Measurements from ENCODE around the gene GHR.

GHR gene

DNA sequence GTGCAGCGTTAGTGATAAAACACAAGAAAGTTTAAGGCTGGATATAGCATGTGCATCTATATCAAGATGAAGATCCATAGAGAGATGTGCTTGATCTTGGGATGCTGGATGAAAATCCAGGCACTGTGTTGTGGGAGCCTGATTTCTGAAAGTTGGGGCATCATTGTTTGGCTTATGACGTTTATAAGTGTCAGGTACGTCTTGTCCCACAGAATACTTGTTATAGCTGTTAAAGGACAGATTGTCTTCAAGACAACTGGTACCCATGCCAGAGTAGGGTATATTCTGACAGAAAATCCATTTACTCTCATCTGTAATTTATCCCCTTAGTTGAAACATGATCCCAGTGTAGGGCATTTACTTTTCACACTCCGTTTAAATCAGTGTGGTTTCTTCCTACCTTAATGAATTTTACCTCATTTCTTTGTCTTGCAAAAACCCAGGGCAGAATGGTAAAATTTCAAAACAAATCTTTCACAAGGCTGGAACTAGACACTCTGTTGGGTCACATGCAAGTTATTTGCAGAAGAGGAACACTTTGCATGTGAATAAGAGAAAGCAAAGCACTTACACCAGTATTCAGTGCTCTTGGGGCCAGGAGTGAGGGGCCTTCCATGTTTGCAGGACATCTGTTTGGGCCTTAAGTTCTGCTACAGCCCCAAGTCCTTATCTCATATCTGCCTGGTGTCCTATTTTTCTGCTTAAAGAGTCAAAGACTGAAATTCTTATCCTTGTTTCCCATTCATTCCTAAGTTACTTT, 73.3 kb downstream of the GHR start:
- no peaks in the 10 kb centered on the region for H3K9me3 ChIP-seq (ENCODE audit: low read depth, low read length)

DNA sequence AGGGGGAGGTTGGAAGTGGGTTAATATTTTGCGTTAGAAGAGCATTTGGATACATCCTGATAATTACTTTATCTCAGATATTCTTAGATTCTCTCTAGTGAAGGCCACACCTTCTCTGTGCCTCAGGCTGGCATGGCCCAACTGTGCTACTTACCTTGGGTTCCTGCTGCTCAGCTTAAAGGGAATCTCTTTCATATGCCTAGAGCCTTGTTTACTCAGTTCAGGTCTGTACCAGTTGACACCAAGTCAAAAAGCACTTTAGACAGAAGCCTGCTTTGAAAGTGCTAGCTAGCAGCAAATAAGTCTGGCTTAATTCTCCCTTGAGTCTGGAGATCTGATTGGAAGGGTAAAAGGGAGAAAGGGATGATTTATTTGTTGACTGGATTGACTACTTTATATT, 74.8 kb downstream of the GHR start:
- Histone ChIP-seq H3K9me3 (ENCODE audit: low read depth, low read length) (no peaks in the 10 kb centered on the region), H3K9ac (ENCODE audit: insufficient read length) (no peak overlapping the region), H3K27ac (no peak overlapping the region), H3K36me3 (ENCODE audit: insufficient read depth, low read length) (no peaks in the 10 kb centered on the region), H3K4me3 (no peak overlapping the region)
- no peak for TF ChIP-seq EZH2 (IDR thresholded peaks at IDR 0.05)
- TF ChIP-seq POLR2AphosphoS5 (IDR thresholded peaks at IDR 0.05; ENCODE audit: borderline replicate concordance, low read depth, low read length): no peak
- TF ChIP-seq FOXP2 (optimal IDR thresholded peaks at IDR 0.05; ENCODE audit: control extremely low read depth, extremely low read length, insufficient read depth): no peak
- no peak for DNase-seq (ENCODE audit: low read depth, low spot score)

More for the DNA sequence above, 73.3 kb downstream of the GHR start:
- H3K27ac ChIP-seq: no peak overlapping the region
- no peak overlapping the region for H3K4me3 ChIP-seq
- H3K9ac ChIP-seq (ENCODE audit: insufficient read length): no peak overlapping the region
- no peaks in the 10 kb centered on the region for H3K36me3 ChIP-seq (ENCODE audit: insufficient read depth, low read length)
- TF ChIP-seq EZH2 (IDR thresholded peaks at IDR 0.05) (no peak), POLR2AphosphoS5 (IDR thresholded peaks at IDR 0.05; ENCODE audit: borderline replicate concordance, low read depth, low read length) (no peak), FOXP2 (optimal IDR thresholded peaks at IDR 0.05; ENCODE audit: control extremely low read depth, extremely low read length, insufficient read depth) (no peak)
- DNase-seq (ENCODE audit: low read depth, low spot score): no peak

DNA sequence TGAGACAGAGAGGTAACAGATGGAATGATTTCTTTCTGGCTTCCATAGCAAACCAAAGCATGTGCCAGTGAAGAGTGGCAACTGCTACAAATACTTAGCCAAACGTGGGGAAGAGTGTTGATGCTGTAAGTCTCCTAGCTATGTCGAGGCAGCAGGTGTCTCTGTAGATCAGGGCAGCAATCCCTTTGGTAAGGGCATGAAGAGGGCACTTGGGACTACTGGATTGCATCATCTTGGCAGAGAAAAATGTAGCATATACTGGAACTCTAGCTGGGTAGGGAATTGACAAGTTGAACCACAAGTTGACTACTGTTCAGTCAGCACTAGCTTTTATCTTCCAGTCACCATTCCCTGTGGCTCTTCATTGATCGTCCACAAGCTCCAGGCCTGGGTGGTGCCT, 75.8 kb downstream of the GHR start:
- H3K9me3 ChIP-seq (ENCODE audit: low read depth, low read length): no peaks in the 10 kb centered on the region
- DNase-seq (ENCODE audit: low read depth, low spot score): no peak
- no peak overlapping the region for H3K9ac ChIP-seq (ENCODE audit: insufficient read length)
- no peak overlapping the region for H3K4me3 ChIP-seq
- H3K27ac ChIP-seq: no peak overlapping the region
- H3K36me3 ChIP-seq (ENCODE audit: insufficient read depth, low read length): no peaks in the 10 kb centered on the region
- TF ChIP-seq FOXP2 (optimal IDR thresholded peaks at IDR 0.05; ENCODE audit: control extremely low read depth, extremely low read length, insufficient read depth): no peak
- TF ChIP-seq EZH2 (IDR thresholded peaks at IDR 0.05): no peak
- TF ChIP-seq POLR2AphosphoS5 (IDR thresholded peaks at IDR 0.05; ENCODE audit: borderline replicate concordance, low read depth, low read length): no peak

DNA sequence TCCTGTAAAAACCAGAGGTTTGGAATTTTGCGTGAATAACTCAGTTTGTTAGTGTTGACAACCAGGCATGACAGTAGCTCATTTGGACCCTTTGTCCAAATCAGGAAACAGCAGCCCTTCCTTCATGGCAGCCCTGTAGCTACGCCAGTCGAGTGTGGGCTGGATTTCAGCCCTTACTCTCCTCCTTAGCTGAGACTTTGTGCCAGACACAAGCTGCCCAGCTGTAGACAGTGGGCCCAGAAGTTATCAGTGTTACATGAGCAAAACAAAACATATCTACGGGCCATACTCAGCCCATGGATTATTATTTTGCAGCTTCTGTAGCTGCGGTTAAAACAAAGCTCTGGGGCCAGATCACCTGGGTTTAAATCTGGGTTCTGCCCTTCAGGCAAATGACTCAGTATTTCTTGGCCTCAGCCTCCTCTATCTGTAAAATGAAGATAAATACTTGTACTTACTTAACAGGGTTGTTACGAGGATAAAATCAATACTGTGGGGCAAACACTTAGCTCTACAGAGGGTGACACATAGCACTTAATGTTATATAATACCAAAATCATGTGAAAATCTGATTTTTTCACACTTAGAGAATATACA, 76.9 kb downstream of the GHR start:
- no peak overlapping the region for H3K4me3 ChIP-seq
- H3K9ac ChIP-seq (ENCODE audit: insufficient read length): no peak overlapping the region
- H3K27ac ChIP-seq: no peak overlapping the region
- H3K9me3 ChIP-seq (ENCODE audit: low read depth, low read length): no peaks in the 10 kb centered on the region
- TF ChIP-seq POLR2AphosphoS5 (IDR thresholded peaks at IDR 0.05; ENCODE audit: borderline replicate concordance, low read depth, low read length): no peak
- no peak for TF ChIP-seq FOXP2 (optimal IDR thresholded peaks at IDR 0.05; ENCODE audit: control extremely low read depth, extremely low read length, insufficient read depth)
- TF ChIP-seq EZH2 (IDR thresholded peaks at IDR 0.05): no peak
- H3K36me3 ChIP-seq (ENCODE audit: insufficient read depth, low read length): no peaks in the 10 kb centered on the region
- DNase-seq (ENCODE audit: low read depth, low spot score): no peak

DNA sequence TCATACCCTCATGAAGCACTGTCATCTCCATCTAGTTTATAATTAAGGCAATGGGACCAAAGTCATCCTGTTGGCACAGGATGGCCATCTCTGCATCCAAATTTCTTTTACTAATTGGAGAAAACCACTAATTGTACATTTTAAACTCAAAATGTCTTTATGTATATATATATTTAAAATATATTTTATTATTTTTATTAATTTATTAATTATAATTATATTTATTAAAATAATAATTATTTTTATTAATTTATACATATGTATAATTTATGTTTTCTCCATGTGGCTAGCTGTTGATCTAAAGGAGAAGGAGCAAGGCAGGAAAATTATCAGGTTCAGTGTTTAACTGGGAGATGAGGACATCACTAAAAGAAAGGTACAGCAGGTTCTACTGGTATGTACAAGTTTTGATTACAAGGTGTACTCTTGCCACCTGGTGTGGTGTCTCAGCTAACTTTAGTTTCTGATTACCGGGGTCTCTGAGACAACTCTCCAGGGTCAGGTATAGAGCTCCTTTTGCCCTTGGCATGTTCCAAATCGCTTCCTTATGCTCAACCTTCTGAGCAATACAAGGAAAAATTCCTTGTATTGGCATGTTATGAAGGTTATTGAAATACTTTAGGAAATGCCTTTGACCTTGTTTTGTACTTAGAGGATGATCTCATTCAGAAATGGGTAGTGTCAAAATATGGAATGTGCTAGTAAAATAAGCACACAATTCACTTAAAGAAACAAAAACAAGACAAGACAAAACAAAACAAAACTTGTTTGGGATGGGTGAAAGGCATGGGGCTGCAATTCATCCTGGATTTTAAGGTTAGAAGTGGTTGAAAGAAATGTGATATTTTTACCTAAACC, 79.6 kb downstream of the GHR start:
- no peak for DNase-seq (ENCODE audit: low read depth, low spot score)
- TF ChIP-seq EZH2 (IDR thresholded peaks at IDR 0.05) (no peak), POLR2AphosphoS5 (IDR thresholded peaks at IDR 0.05; ENCODE audit: borderline replicate concordance, low read depth, low read length) (no peak), FOXP2 (optimal IDR thresholded peaks at IDR 0.05; ENCODE audit: control extremely low read depth, extremely low read length, insufficient read depth) (no peak)

DNA sequence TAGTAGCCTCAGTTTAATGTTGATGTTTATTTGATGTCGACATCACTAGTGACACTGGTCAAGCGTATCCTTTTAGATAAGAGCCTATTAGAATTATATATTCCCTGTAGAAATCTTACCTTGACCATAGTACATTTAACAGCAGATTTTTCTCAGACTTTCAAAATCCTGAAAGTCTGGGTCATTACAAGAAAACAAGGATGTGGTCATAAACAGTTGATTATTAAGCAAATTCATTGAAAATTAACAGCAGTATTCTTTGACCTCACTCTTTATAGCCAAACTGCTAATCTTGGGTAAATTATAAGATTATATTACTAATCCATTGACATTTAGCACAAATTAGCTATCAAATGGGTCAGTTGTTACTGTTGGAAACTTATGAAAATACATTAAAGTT, 83.4 kb downstream of the GHR start:
- Histone ChIP-seq H3K9me3 (ENCODE audit: low read depth, low read length) (no peaks in the 10 kb centered on the region), H3K4me3 (no peak overlapping the region), H3K9ac (ENCODE audit: insufficient read length) (no peak overlapping the region), H3K27ac (no peak overlapping the region), H3K36me3 (ENCODE audit: insufficient read depth, low read length) (no peaks in the 10 kb centered on the region)
- TF ChIP-seq FOXP2 (optimal IDR thresholded peaks at IDR 0.05; ENCODE audit: control extremely low read depth, extremely low read length, insufficient read depth): no peak
- TF ChIP-seq POLR2AphosphoS5 (IDR thresholded peaks at IDR 0.05; ENCODE audit: borderline replicate concordance, low read depth, low read length): no peak
- no peak for TF ChIP-seq EZH2 (IDR thresholded peaks at IDR 0.05)
- DNase-seq (ENCODE audit: low read depth, low spot score): no peak

More for the DNA sequence above, 79.6 kb downstream of the GHR start:
- Histone ChIP-seq H3K9ac (ENCODE audit: insufficient read length) (no peak overlapping the region), H3K36me3 (ENCODE audit: insufficient read depth, low read length) (no peaks in the 10 kb centered on the region), H3K27ac (no peak overlapping the region), H3K4me3 (no peak overlapping the region), H3K9me3 (ENCODE audit: low read depth, low read length) (no peaks in the 10 kb centered on the region)

DNA sequence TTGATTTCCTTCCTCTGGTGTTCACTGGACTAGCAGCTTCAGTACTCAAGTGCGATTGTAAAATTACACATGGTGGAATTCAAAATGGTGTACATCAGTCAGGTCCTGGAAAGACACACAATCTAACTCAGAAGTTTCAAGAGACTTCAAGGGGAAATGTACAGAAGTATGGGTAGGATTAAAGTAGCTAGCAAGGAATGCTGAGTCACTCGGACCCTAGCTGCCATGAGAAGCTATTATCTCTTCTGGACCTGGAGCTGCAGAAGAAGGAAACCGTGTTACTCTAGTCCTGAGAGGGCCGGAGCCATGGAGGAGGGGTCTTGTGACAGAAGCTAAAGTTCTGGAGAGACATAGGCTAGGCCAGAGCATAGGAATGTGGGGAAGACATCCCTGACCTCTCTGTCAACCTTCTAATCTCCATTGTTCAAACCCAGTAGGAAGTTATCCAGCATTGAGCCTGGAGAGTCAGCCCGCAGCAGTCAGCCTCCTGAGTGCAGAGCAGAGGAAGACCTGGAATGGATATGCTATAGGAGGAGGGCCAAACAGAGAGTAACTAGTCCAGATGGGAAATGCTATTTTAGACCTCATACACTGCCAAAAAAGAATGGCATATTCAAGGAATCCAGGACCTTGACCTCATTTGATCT, 84.3 kb downstream of the GHR start:
- Histone ChIP-seq H3K36me3 (ENCODE audit: insufficient read depth, low read length) (no peaks in the 10 kb centered on the region), H3K9me3 (ENCODE audit: low read depth, low read length) (no peaks in the 10 kb centered on the region), H3K4me3 (no peak overlapping the region), H3K27ac (no peak overlapping the region), H3K9ac (ENCODE audit: insufficient read length) (no peak overlapping the region)
- DNase-seq (ENCODE audit: low read depth, low spot score): no peak
- no peak for TF ChIP-seq EZH2 (IDR thresholded peaks at IDR 0.05)
- no peak for TF ChIP-seq POLR2AphosphoS5 (IDR thresholded peaks at IDR 0.05; ENCODE audit: borderline replicate concordance, low read depth, low read length)
- TF ChIP-seq FOXP2 (optimal IDR thresholded peaks at IDR 0.05; ENCODE audit: control extremely low read depth, extremely low read length, insufficient read depth): no peak

DNA sequence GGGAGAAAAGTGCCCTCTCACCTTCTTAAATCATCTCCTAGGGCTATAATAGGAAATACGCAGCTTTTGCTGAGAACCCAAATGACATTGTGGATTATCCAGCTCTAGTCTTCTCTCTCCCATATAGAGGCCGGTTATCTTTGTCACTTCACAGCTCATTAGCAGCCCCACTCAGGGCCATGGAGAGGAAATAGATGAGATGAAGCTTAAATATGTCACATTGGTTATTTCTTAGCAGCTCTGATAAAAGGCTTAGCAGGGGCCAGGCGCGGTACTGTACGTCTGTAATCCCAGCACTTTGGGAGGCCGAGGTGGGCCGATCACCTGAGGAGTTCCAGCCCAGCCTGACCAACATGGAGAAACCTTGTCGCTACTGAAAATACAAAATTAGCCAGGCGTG, 90.0 kb downstream of the GHR start:
- Histone ChIP-seq H3K36me3 (ENCODE audit: insufficient read depth, low read length) (no peaks in the 10 kb centered on the region), H3K9me3 (ENCODE audit: low read depth, low read length) (no peaks in the 10 kb centered on the region), H3K9ac (ENCODE audit: insufficient read length) (no peak overlapping the region), H3K4me3 (no peak overlapping the region), H3K27ac (no peak overlapping the region)
- no peak for DNase-seq (ENCODE audit: low read depth, low spot score)
- TF ChIP-seq POLR2AphosphoS5 (IDR thresholded peaks at IDR 0.05; ENCODE audit: borderline replicate concordance, low read depth, low read length) (no peak), EZH2 (IDR thresholded peaks at IDR 0.05) (no peak), FOXP2 (optimal IDR thresholded peaks at IDR 0.05; ENCODE audit: control extremely low read depth, extremely low read length, insufficient read depth) (no peak)

Data from SK-N-MC (cell line).